Trophoblast cell (in vitro differentiated cells and primary cell): ENCODE measurements around the gene ZNF516.

Source experiments
- DNase-seq, 2 donors: peaks; one replicate each; pipeline ENCODE4 v3.0.0-alpha.2; 2016
- H2AFZ ChIP-seq: 2 replicates; pipeline ENCODE4 v1.6.1; 2013; ENCODE audit warnings: low read length, moderate library complexity, mild to moderate bottlenecking; ENCODE audit not compliant: insufficient read depth, poor library complexity
- H2AK5ac ChIP-seq: 2 replicates; pipeline ENCODE4 v1.6.1; 2013; ENCODE audit warnings: mild to moderate bottlenecking, low read length
- H2BK120ac ChIP-seq: 2 replicates; pipeline ENCODE4 v1.6.1; 2013; ENCODE audit warnings: low read length, mild to moderate bottlenecking, moderate library complexity; ENCODE audit not compliant: insufficient read depth, poor library complexity
- H2BK12ac ChIP-seq: 2 replicates; pipeline ENCODE4 v1.6.1; 2013; ENCODE audit warnings: mild to moderate bottlenecking, low read length, moderate library complexity
- H2BK5ac ChIP-seq: 2 replicates; pipeline ENCODE4 v1.6.1; 2013; ENCODE audit warnings: low read length, low read depth, moderate library complexity, mild to moderate bottlenecking; ENCODE audit not compliant: poor library complexity
- H3K14ac ChIP-seq: 2 replicates; pipeline ENCODE4 v1.6.1; 2013; ENCODE audit warnings: mild to moderate bottlenecking, low read length
- H3K18ac ChIP-seq: 2 replicates; pipeline ENCODE4 v1.6.1; 2013; ENCODE audit warnings: mild to moderate bottlenecking, low read length
- H3K23ac ChIP-seq: 2 replicates; pipeline ENCODE4 v1.6.1; 2013; ENCODE audit warnings: low read length
- H3K27ac ChIP-seq: 2 replicates; pipeline ENCODE4 v1.5.1; 2013; ENCODE audit warnings: low read depth, mild to moderate bottlenecking, inconsistent platforms, low read length, moderate library complexity
- H3K27me3 ChIP-seq: 2 replicates; pipeline ENCODE4 v1.6.1; 2013; ENCODE audit warnings: inconsistent platforms, mild to moderate bottlenecking, low read length, moderate library complexity; ENCODE audit not compliant: insufficient read depth
- H3K36me3 ChIP-seq, 2 experiments: 1 replicate in 1 of 2; 2 replicates in 1 of 2; pipeline ENCODE4 v1.6.1; 2013; ENCODE audit warnings: low read length in 2 of 2, mild to moderate bottlenecking in 2 of 2, moderate library complexity in 1 of 2; ENCODE audit not compliant: insufficient read depth in 2 of 2, control insufficient read depth in 1 of 2
- H3K4ac ChIP-seq: 2 replicates; pipeline ENCODE4 v1.6.1; 2013; ENCODE audit warnings: low read depth, mild to moderate bottlenecking, low read length, moderate library complexity
- H3K4me1 ChIP-seq, 2 experiments: 1 replicate in 1 of 2; 2 replicates in 1 of 2; pipeline ENCODE4 v1.6.1; 2013; ENCODE audit warnings: low read length in 2 of 2, mild to moderate bottlenecking in 2 of 2, moderate library complexity in 1 of 2; ENCODE audit not compliant: insufficient read depth in 2 of 2, control insufficient read depth in 1 of 2
- H3K4me2 ChIP-seq: 2 replicates; pipeline ENCODE4 v1.6.1; 2013; ENCODE audit warnings: inconsistent platforms, mild to moderate bottlenecking, low read length, moderate library complexity
- H3K4me3 ChIP-seq: 2 replicates; pipeline ENCODE4 v1.5.1; 2013; ENCODE audit warnings: mild to moderate bottlenecking, low read depth, low read length, inconsistent platforms
- H3K79me1 ChIP-seq: one replicate; pipeline ENCODE4 v1.6.1; 2013; ENCODE audit warnings: low read length
- H3K79me2 ChIP-seq: 2 replicates; pipeline ENCODE4 v1.6.1; 2013; ENCODE audit warnings: low read length, mild to moderate bottlenecking; ENCODE audit not compliant: control insufficient read depth, insufficient read depth, poor library complexity
- H3K9ac ChIP-seq: 2 replicates; pipeline ENCODE4 v1.6.1; 2013; ENCODE audit warnings: mild to moderate bottlenecking, low read length
- H3K9me3 ChIP-seq: 2 replicates; pipeline ENCODE4 v1.6.1; 2013; ENCODE audit warnings: low read depth, mild to moderate bottlenecking, control low read depth, inconsistent platforms, low read length; ENCODE audit not compliant: insufficient read depth
- H4K12ac ChIP-seq: 2 replicates; pipeline ENCODE4 v1.6.1; 2013; ENCODE audit warnings: low read depth, mild to moderate bottlenecking, low read length, moderate library complexity
- H4K8ac ChIP-seq: 2 replicates; pipeline ENCODE4 v1.6.1; 2013; ENCODE audit warnings: low read depth, mild to moderate bottlenecking, low read length, moderate library complexity
- H4K91ac ChIP-seq: one replicate; pipeline ENCODE4 v1.6.1; 2013; ENCODE audit warnings: low read depth, mild to moderate bottlenecking, low read length, moderate library complexity
- WGBS: extraction: QIAGEN DNeasy Blood & Tissue Kit; methylation state at CpG from one replicate; pipeline ENCODE4 v1.1.7; 2013; ENCODE audit warnings: missing lambda C conversion rate; ENCODE audit not compliant: insufficient read length, insufficient coverage; ENCODE audit errors: extremely low coverage; 5-methylcytosine and 5-hydroxymethylcytosine counted together

The ZNF516 gene

GRCh38 chr18:76346490-76347130, 148.4 kb downstream of the ZNF516 start:
- H3K9me3 ChIP-seq = no peaks in the 10 kb centered on the region
- H2AK5ac ChIP-seq = no peak overlapping the region
- H3K23ac ChIP-seq = no peak overlapping the region
- no peaks in the 10 kb centered on the region for H3K27me3 ChIP-seq
- no peak overlapping the region for H4K12ac ChIP-seq
- no peak overlapping the region for H3K27ac ChIP-seq
- H2BK120ac ChIP-seq = no peak overlapping the region
- H3K4me1 ChIP-seq = peaks cover 0 to 3% of the 10 kb centered on the region in 2 experiments
- no peaks in the 10 kb centered on the region for H3K36me3 ChIP-seq
- H3K79me2 ChIP-seq = no peaks in the 10 kb centered on the region
- H2BK12ac ChIP-seq = no peak overlapping the region
- no peak overlapping the region for H3K4me2 ChIP-seq
- no peak overlapping the region for H3K9ac ChIP-seq
- no CpG with 5 or more reads among the region's 29 CpGs for WGBS
- H3K79me1 ChIP-seq = no peaks in the 10 kb centered on the region
- H4K91ac ChIP-seq = no peak overlapping the region
- no peak overlapping the region for H4K8ac ChIP-seq
- H3K18ac ChIP-seq = no peak overlapping the region
- no peak overlapping the region for H3K14ac ChIP-seq
- H2BK5ac ChIP-seq = no peak overlapping the region
- H3K4ac ChIP-seq = no peak overlapping the region
- DNase-seq = no peak
- H2AFZ ChIP-seq = no peak overlapping the region
- no peak overlapping the region for H3K4me3 ChIP-seq

GRCh38 chr18:76345901-76346300, 149.1 kb downstream of the ZNF516 start:
- no peaks in the 10 kb centered on the region for H3K79me1 ChIP-seq
- DNase-seq = no peak
- H3K27me3 ChIP-seq = no peaks in the 10 kb centered on the region
- no peak overlapping the region for H4K91ac ChIP-seq
- no peaks in the 10 kb centered on the region for H3K9me3 ChIP-seq
- H2BK120ac ChIP-seq = no peak overlapping the region
- no peak overlapping the region for H3K18ac ChIP-seq
- H2AFZ ChIP-seq = no peak overlapping the region
- no peak overlapping the region for H2BK5ac ChIP-seq
- WGBS = no CpG with 5 or more reads among the region's 4 CpGs
- peaks cover 0 to 3% of the 10 kb centered on the region in 2 experiments for H3K4me1 ChIP-seq
- H3K4me2 ChIP-seq = no peak overlapping the region
- no peak overlapping the region for H2BK12ac ChIP-seq
- H3K4me3 ChIP-seq = no peak overlapping the region
- H3K27ac ChIP-seq = no peak overlapping the region
- no peaks in the 10 kb centered on the region for H3K79me2 ChIP-seq
- no peak overlapping the region for H3K9ac ChIP-seq
- H3K14ac ChIP-seq = no peak overlapping the region
- H4K12ac ChIP-seq = no peak overlapping the region
- no peaks in the 10 kb centered on the region for H3K36me3 ChIP-seq
- H3K4ac ChIP-seq = no peak overlapping the region
- H4K8ac ChIP-seq = no peak overlapping the region
- H2AK5ac ChIP-seq = no peak overlapping the region
- H3K23ac ChIP-seq = no peak overlapping the region

- H3K27ac ChIP-seq = no peak overlapping the region
These were observed 151.0 kb downstream of the ZNF516 start for GRCh38 chr18:76343938-76344569.

GRCh38 chr18:76340410-76340809, 154.6 kb downstream of the ZNF516 start:
- Histone ChIP-seq H2AFZ (no peak overlapping the region), H2BK5ac (no peak overlapping the region), H2AK5ac (no peak overlapping the region), H3K4me3 (no peak overlapping the region), H3K27ac (no peak overlapping the region), H4K12ac (no peak overlapping the region), H3K23ac (no peak overlapping the region), H4K91ac (no peak overlapping the region), H3K4me1 (no peaks in the 10 kb centered on the region), H3K14ac (no peak overlapping the region), H2BK12ac (no peak overlapping the region), H3K18ac (no peak overlapping the region), H3K27me3 (no peaks in the 10 kb centered on the region), H3K36me3 (no peaks in the 10 kb centered on the region), H3K4me2 (no peak overlapping the region), H2BK120ac (no peak overlapping the region), H4K8ac (no peak overlapping the region), H3K9ac (no peak overlapping the region), H3K4ac (no peak overlapping the region), H3K9me3 (peaks cover 3% of the 10 kb centered on the region), H3K79me1 (no peaks in the 10 kb centered on the region), H3K79me2 (no peaks in the 10 kb centered on the region)
- no peak for DNase-seq
- no CpG with 5 or more reads among the region's 2 CpGs for WGBS

More at GRCh38 chr18:76343938-76344569, 151.0 kb downstream of the ZNF516 start:
- H2AFZ ChIP-seq = no peak overlapping the region
- no peaks in the 10 kb centered on the region for H3K79me1 ChIP-seq
- no peak overlapping the region for H3K4ac ChIP-seq
- H3K18ac ChIP-seq = no peak overlapping the region
- peaks cover 3% of the 10 kb centered on the region for H3K9me3 ChIP-seq
- H4K8ac ChIP-seq = no peak overlapping the region
- no peak overlapping the region for H3K23ac ChIP-seq
- no peak overlapping the region for H3K4me3 ChIP-seq
- DNase-seq = no peak
- no peak overlapping the region for H2BK12ac ChIP-seq
- no peak overlapping the region for H3K14ac ChIP-seq
- H2AK5ac ChIP-seq = no peak overlapping the region
- no peak overlapping the region for H4K12ac ChIP-seq
- no peak overlapping the region for H3K9ac ChIP-seq
- 100% methylated on average over 2 of the region's 3 CpGs for WGBS
- H2BK120ac ChIP-seq = no peak overlapping the region
- H3K36me3 ChIP-seq = no peaks in the 10 kb centered on the region
- no peak overlapping the region for H4K91ac ChIP-seq
- no peaks in the 10 kb centered on the region for H3K27me3 ChIP-seq
- H3K4me2 ChIP-seq = no peak overlapping the region
- no peaks in the 10 kb centered on the region for H3K4me1 ChIP-seq
- no peak overlapping the region for H2BK5ac ChIP-seq
- H3K79me2 ChIP-seq = no peaks in the 10 kb centered on the region
